ENCODE results near the gene VAPB. TPM values are rescaled to one million over a fixed set of nuclear protein-coding genes. Genes with fewer than 3 reads are reported as not detected.

The VAPB gene
- total and polyA plus RNA-seq, 8 donors = 36.3 to 52.9 (median 46.2) TPM

- no peak overlapping the region for H3K27ac ChIP-seq
- intact Hi-C loops (cut with DNase I) = no loop called here
- peaks cover 0 to 70% of the 10 kb centered on the region in 2 donors for H3K36me3 ChIP-seq
- no peaks in the 10 kb centered on the region for H3K4me1 ChIP-seq
- no peak for ATAC-seq
- no peak overlapping the region for H3K4me3 ChIP-seq
- H3K27me3 ChIP-seq = no peaks in the 10 kb centered on the region
- TF ChIP-seq CTCF (IDR thresholded peaks at IDR 0.05) = no peak
- DNase-seq = no peak
- H3K9me3 ChIP-seq = no peaks in the 10 kb centered on the region
These were observed 28.1 kb upstream of the VAPB start for GRCh38 chr20:58360936-58361335.

- DNase-seq = no peak
- no peak for TF ChIP-seq CTCF (IDR thresholded peaks at IDR 0.05)
- no peaks in the 10 kb centered on the region for H3K27me3 ChIP-seq
- no peak overlapping the region for H3K4me3 ChIP-seq
- no peaks in the 10 kb centered on the region for H3K9me3 ChIP-seq
- intact Hi-C loops (cut with DNase I) = no loop called here
- peak; percentile 37 for ATAC-seq
- H3K27ac ChIP-seq = no peak overlapping the region
- no peaks in the 10 kb centered on the region for H3K4me1 ChIP-seq
- peaks cover 0 to 70% of the 10 kb centered on the region in 2 donors for H3K36me3 ChIP-seq
These were observed 27.4 kb upstream of the VAPB start for GRCh38 chr20:58361481-58362205.

- DNase-seq = no peak
- peaks cover 0 to 70% of the 10 kb centered on the region in 2 donors for H3K36me3 ChIP-seq
- intact Hi-C loops (cut with DNase I) = no loop called here
- TF ChIP-seq CTCF (IDR thresholded peaks at IDR 0.05) = no peak
- no peak overlapping the region for H3K27ac ChIP-seq
- no peak for ATAC-seq
- no peaks in the 10 kb centered on the region for H3K27me3 ChIP-seq
- no peaks in the 10 kb centered on the region for H3K4me1 ChIP-seq
- H3K4me3 ChIP-seq = no peak overlapping the region
- H3K9me3 ChIP-seq = no peaks in the 10 kb centered on the region
These were observed 26.9 kb upstream of the VAPB start for GRCh38 chr20:58362206-58362516.

GRCh38 chr20:58362970-58363369 lies 26.1 kb upstream of the VAPB start:
- Histone ChIP-seq H3K9me3 (no peaks in the 10 kb centered on the region), H3K27ac (no peak overlapping the region), H3K4me3 (no peak overlapping the region), H3K27me3 (no peaks in the 10 kb centered on the region), H3K4me1 (no peaks in the 10 kb centered on the region), H3K36me3 (peaks cover 0 to 73% of the 10 kb centered on the region in 2 donors)
- intact Hi-C loops (cut with DNase I) = no loop called here
- ATAC-seq (no peak), DNase-seq (no peak)
- TF ChIP-seq CTCF (IDR thresholded peaks at IDR 0.05) = no peak

- Histone ChIP-seq H3K36me3 (peaks cover 0 to 48% of the 10 kb centered on the region in 2 donors), H3K4me3 (no peak overlapping the region), H3K9me3 (no peaks in the 10 kb centered on the region), H3K27ac (no peak overlapping the region), H3K27me3 (no peaks in the 10 kb centered on the region), H3K4me1 (no peaks in the 10 kb centered on the region)
- TF ChIP-seq CTCF (IDR thresholded peaks at IDR 0.05) = no peak
- intact Hi-C loops (cut with DNase I) = no loop called here
- DNase-seq = no peak
- ATAC-seq = no peak
These were observed 22.2 kb upstream of the VAPB start for GRCh38 chr20:58366866-58367265.

Measured in left lung (tissue), 10 donors.